Measurements from ENCODE around the gene GREB1L. TPM values are rescaled to one million over a fixed set of nuclear protein-coding genes. Genes with fewer than 3 reads are reported as not detected.

The GREB1L gene
- total RNA-seq, 3 donors from 2014 or later, result 0.26 to 1.0 (median 0.29) TPM

DNA sequence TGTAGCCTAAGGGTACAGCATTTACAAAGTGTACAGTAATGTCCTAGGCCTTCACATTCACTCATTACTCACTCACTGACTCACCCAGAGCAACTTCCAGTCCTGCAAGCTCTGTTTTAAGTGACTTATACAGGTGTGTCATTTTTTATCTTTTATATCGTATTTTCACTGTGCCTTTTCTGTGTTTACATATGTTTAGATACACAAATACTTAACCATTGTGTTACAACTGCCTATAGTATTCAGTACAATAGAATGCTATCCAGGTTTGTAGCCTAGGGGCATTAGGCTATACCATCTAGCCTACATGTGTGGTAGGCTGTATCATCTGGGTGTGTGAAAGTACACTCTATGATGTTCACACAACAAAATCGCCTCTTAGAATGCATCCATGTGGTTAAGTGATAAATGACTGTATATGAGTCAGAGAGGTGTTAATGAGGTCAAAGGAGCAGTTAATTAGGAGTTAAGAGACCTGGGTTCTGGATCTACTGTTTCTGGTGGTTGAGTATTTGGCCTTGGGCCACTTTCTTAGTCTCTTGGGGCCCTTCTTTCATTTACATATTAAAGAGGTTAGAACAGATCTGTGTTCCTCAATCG lies 149.1 kb downstream of the GREB1L start:
- Histone ChIP-seq H3K36me3 (ENCODE audit: low read depth) (no peaks in the 10 kb centered on the region), H3K4me3 (no peak overlapping the region), H3K9me3 (no peaks in the 10 kb centered on the region), H3K4me1 (ENCODE audit: low read depth) (no peaks in the 10 kb centered on the region)
- TF ChIP-seq, protein P1, sequence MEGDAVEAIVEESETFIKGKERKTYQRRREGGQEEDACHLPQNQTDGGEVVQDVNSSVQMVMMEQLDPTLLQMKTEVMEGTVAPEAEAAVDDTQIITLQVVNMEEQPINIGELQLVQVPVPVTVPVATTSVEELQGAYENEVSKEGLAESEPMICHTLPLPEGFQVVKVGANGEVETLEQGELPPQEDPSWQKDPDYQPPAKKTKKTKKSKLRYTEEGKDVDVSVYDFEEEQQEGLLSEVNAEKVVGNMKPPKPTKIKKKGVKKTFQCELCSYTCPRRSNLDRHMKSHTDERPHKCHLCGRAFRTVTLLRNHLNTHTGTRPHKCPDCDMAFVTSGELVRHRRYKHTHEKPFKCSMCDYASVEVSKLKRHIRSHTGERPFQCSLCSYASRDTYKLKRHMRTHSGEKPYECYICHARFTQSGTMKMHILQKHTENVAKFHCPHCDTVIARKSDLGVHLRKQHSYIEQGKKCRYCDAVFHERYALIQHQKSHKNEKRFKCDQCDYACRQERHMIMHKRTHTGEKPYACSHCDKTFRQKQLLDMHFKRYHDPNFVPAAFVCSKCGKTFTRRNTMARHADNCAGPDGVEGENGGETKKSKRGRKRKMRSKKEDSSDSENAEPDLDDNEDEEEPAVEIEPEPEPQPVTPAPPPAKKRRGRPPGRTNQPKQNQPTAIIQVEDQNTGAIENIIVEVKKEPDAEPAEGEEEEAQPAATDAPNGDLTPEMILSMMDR (IDR thresholded peaks at IDR 0.05), result no peak
- intact Hi-C loops (cut with DNase I, micrococcal nuclease), result no loop called here
- DNase-seq (no peak), ATAC-seq (peak; percentile 26)

DNA sequence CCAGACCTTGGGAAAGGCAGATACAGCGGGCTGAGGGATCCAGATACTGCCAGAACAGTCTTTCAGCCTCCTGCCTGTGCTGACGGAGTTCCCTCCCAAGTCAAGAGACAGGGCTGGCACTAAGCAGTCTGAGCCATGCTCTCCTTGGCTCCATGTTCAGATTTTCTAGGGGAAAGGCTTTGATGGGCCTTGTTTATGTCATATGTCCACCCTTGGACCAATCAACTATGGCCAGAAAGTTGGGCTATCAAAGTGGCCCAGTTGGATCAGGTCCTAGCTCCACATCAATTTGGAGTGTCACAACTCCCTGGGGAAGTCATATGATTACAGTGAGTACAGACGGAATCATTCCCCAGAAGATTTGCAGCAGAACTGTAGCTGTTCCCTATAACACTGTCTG lies 152.0 kb downstream of the GREB1L start:
- H3K9me3 ChIP-seq, result no peaks in the 10 kb centered on the region
- H3K4me1 ChIP-seq (ENCODE audit: low read depth), result no peaks in the 10 kb centered on the region
- TF ChIP-seq, protein P1 (IDR thresholded peaks at IDR 0.05), result no peak
- H3K4me3 ChIP-seq, result no peak overlapping the region
- ATAC-seq (no peak), DNase-seq (no peak)
- intact Hi-C loops (cut with DNase I, micrococcal nuclease), result no loop called here
- H3K36me3 ChIP-seq (ENCODE audit: low read depth), result no peaks in the 10 kb centered on the region

DNA sequence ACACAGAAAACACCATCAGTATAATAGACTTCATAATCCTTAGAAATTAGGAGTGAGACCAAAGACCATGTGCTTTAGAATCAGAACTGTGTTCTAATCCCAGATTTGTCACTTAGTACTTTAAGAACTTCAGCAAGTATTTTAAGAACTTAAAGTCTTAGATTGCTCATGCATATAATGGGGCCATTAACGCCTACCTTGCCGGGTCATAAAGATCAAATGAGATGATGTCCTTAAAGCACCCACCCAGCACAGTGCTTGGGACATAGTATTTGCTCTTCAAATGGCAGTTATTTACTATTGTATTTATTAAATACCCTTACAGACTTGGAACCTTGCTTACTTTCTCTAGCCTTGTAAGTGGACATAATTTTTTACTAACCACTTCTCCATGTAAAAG lies 156.1 kb downstream of the GREB1L start:
- TF ChIP-seq, protein P1 (IDR thresholded peaks at IDR 0.05), result no peak
- Histone ChIP-seq H3K4me1 (ENCODE audit: low read depth) (no peaks in the 10 kb centered on the region), H3K36me3 (ENCODE audit: low read depth) (no peaks in the 10 kb centered on the region), H3K9me3 (no peaks in the 10 kb centered on the region), H3K4me3 (no peak overlapping the region)
- no peak for DNase-seq
- intact Hi-C loops (cut with DNase I, micrococcal nuclease), result no loop called here
- no peak for ATAC-seq

DNA sequence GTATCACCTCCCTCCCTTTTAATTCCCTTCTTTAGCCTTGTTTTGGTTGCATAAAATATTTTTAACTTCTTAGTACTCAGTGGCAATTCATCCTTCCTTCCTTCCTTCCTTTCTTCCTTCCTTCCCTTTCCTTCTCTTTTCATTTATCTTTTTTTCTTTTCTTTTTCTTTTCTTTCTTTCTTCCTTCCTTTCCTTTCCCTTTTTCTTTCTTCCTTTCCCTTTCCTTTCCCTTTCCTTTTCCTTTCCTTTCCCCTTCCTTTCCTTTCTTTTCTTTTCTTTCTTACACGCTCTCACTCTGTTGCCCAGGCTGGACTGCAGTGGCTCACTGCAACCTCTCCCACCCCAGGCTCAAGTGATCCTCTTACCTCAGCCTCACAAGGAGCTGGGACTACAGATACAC lies 160.2 kb downstream of the GREB1L start:
- H3K4me1 ChIP-seq (ENCODE audit: low read depth), result no peaks in the 10 kb centered on the region
- TF ChIP-seq, protein P1 (IDR thresholded peaks at IDR 0.05), result no peak
- intact Hi-C loops (cut with DNase I, micrococcal nuclease), result no loop called here
- ATAC-seq (no peak), DNase-seq (no peak)
- no peak overlapping the region for H3K4me3 ChIP-seq
- H3K9me3 ChIP-seq, result no peaks in the 10 kb centered on the region
- no peaks in the 10 kb centered on the region for H3K36me3 ChIP-seq (ENCODE audit: low read depth)

DNA sequence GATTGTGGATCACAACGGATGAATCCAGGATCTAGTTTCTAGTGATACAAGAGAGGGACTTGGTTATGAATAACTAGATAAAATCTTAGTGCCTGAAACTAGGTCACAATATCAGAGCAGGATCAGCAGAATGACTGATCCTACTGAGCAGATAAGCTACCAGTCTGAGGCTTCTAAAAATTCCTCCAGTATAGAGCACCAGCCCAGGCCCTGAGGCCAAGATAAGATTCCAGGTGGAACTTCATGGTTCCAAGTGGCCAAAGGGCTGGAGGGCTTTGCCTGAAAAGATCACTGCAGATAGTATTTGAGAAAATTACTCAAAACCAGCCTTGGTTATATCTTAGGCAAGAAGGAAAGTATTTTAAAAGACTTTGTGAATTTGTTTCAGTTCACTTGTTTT lies 162.4 kb downstream of the GREB1L start:
- no peak for ATAC-seq
- H3K9me3 ChIP-seq, result no peaks in the 10 kb centered on the region
- TF ChIP-seq, protein P1 (IDR thresholded peaks at IDR 0.05), result no peak
- intact Hi-C loops (cut with DNase I, micrococcal nuclease), result no loop called here
- H3K4me1 ChIP-seq (ENCODE audit: low read depth), result no peaks in the 10 kb centered on the region
- DNase-seq, result no peak
- H3K4me3 ChIP-seq, result no peak overlapping the region
- no peaks in the 10 kb centered on the region for H3K36me3 ChIP-seq (ENCODE audit: low read depth)

DNA sequence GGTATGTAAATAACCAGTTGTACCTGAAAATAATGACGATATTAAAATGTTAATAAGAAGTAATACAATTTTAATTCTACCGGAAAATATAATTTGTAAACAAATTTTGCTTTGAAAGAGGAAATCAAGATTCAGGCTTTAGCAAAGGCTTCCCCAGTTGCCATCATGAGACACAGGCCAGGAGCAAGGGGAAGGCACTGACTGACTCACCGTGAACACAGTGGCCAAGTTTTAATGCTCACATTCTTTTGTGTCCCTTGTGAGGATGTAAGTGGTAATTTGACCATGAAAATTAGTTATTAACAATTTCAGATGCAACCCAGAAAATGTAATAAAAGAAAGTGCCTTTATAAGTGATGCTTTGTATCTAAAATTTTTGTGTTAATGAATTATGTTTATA lies 164.1 kb downstream of the GREB1L start:
- no peak for ATAC-seq
- TF ChIP-seq, protein P1 (IDR thresholded peaks at IDR 0.05), result no peak

More for the DNA sequence above, 164.1 kb downstream of the GREB1L start:
- Histone ChIP-seq H3K4me3 (no peak overlapping the region), H3K36me3 (ENCODE audit: low read depth) (no peaks in the 10 kb centered on the region), H3K9me3 (no peaks in the 10 kb centered on the region), H3K4me1 (ENCODE audit: low read depth) (no peaks in the 10 kb centered on the region)
- intact Hi-C loops (cut with DNase I, micrococcal nuclease), result no loop called here
- no peak for DNase-seq

All from mucosa of descending colon (tissue), 3 donors.